ENCODE data around the gene CPT1C. TPM values are rescaled to one million over a fixed set of nuclear protein-coding genes. Genes with fewer than 3 reads are reported as not detected.

Gene CPT1C
- total RNA-seq, 1 experiment from 2014 or later, result 2.0 TPM

DNA sequence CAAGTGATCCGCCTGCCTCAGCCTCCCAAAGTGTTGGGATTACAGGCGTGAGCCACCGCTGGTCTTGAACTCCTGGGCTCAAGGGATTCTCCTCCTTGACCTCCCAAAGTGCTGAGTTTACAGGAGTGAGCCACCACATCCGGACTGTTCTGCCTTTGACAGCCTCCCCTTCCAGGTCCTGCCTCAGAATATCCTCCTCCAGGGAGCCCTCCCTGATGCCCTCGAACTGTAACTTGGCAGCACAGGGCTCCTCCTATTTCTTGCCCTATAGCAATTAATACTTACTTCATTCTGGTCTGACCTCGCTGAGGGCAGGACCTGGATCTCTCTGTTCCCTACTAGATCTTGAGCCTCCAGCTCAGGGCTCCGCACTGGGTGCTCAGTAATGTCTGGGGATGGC lies 5.9 kb downstream of the CPT1C start:
- intact Hi-C loops (cut with micrococcal nuclease; ENCODE audit: unreplicated experiment), result no loop called here
- Mint-ChIP-seq H3K4me3 (ENCODE audit: unreplicated experiment) (no peak overlapping the region), H3K36me3 (ENCODE audit: insufficient read depth, unreplicated experiment) (peaks cover 19% of the 10 kb centered on the region), H3K27ac (ENCODE audit: unreplicated experiment) (no peak overlapping the region), H3K27me3 (ENCODE audit: insufficient read depth, unreplicated experiment) (peaks cover 3% of the 10 kb centered on the region), H3K9me3 (ENCODE audit: unreplicated experiment) (peaks cover 10% of the 10 kb centered on the region), H3K4me1 (ENCODE audit: low read depth, unreplicated experiment) (peaks cover 11% of the 10 kb centered on the region)
- ChIA-PET CTCF (no interaction called here), POLR2A (no interaction called here)
- TF ChIP-seq, protein P1, sequence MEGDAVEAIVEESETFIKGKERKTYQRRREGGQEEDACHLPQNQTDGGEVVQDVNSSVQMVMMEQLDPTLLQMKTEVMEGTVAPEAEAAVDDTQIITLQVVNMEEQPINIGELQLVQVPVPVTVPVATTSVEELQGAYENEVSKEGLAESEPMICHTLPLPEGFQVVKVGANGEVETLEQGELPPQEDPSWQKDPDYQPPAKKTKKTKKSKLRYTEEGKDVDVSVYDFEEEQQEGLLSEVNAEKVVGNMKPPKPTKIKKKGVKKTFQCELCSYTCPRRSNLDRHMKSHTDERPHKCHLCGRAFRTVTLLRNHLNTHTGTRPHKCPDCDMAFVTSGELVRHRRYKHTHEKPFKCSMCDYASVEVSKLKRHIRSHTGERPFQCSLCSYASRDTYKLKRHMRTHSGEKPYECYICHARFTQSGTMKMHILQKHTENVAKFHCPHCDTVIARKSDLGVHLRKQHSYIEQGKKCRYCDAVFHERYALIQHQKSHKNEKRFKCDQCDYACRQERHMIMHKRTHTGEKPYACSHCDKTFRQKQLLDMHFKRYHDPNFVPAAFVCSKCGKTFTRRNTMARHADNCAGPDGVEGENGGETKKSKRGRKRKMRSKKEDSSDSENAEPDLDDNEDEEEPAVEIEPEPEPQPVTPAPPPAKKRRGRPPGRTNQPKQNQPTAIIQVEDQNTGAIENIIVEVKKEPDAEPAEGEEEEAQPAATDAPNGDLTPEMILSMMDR (IDR thresholded peaks at IDR 0.05; ENCODE audit: insufficient read depth in 1 of 2, low read depth in 1 of 2, low read length in 1 of 2, severe bottlenecking in 1 of 2, unreplicated experiment in 1 of 2), result no peak
- Histone ChIP-seq H3K36me3 (ENCODE audit: control insufficient read depth, insufficient read depth, low read length) (no peaks in the 10 kb centered on the region), H3K27me3 (replicated peaks; ENCODE audit: control insufficient read depth, insufficient read depth, low read length) (no peaks in the 10 kb centered on the region), H3K4me3 (ENCODE audit: low read depth, low read length) (no peak overlapping the region), H3K4me1 (no peaks in the 10 kb centered on the region), H3K9me3 (0 out of 2 replicates have a peak, but pooled peaks cover 2% of the 10 kb centered on the region)
- DNase-seq, result no peak
- BruUV-seq (replicated peaks), result no TSS peak

DNA sequence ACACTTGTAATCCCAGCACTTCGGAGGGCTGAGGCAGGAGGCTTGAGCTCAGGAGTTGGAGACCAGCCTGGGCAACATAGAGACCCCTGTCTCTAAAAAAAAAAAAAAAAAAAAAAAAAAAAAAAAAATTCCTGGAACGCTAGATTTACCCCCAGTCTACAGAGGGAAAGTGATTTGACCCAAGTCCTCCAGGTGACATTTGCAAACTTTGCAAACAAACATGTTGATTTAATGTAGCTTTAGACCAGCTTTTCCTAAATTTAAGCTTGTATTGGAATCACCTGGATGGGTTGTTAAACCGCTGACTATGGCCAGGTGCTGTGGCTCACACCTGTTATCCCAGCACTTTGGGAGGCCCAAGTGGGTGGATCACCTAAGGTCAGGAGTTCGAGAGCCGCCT lies 8.4 kb downstream of the CPT1C start:
- Mint-ChIP-seq H3K27me3 (ENCODE audit: insufficient read depth, unreplicated experiment) (peaks cover 3% of the 10 kb centered on the region), H3K4me3 (ENCODE audit: unreplicated experiment) (no peak overlapping the region), H3K27ac (ENCODE audit: unreplicated experiment) (no peak overlapping the region), H3K36me3 (ENCODE audit: insufficient read depth, unreplicated experiment) (peaks cover 5% of the 10 kb centered on the region), H3K4me1 (ENCODE audit: low read depth, unreplicated experiment) (peaks cover 11% of the 10 kb centered on the region), H3K9me3 (ENCODE audit: unreplicated experiment) (peaks cover 1% of the 10 kb centered on the region)
- no TSS peak for BruUV-seq (replicated peaks)
- CTCF ChIA-PET, result interaction anchor here (0.8 to 1.4 kb wide), 2 partner anchors 18 to 120 kb away, joined by 3 to 4 read pairs; no protein-coding TSS in a partner anchor
- DNase-seq, result no peak
- POLR2A ChIA-PET, result interaction anchor here (0.6 kb wide), 1 partner anchor 59 kb away, joined by 9 read pairs; no protein-coding TSS in a partner anchor
- 0 out of 2 replicates have a peak, but pooled peaks cover 2% of the 10 kb centered on the region for H3K9me3 ChIP-seq
- no peaks in the 10 kb centered on the region for H3K36me3 ChIP-seq (ENCODE audit: control insufficient read depth, insufficient read depth, low read length)
- TF ChIP-seq, protein P1 (IDR thresholded peaks at IDR 0.05; ENCODE audit: insufficient read depth in 1 of 2, low read depth in 1 of 2, low read length in 1 of 2, severe bottlenecking in 1 of 2, unreplicated experiment in 1 of 2), result no peak
- no peaks in the 10 kb centered on the region for H3K4me1 ChIP-seq
- H3K4me3 ChIP-seq (ENCODE audit: low read depth, low read length), result no peak overlapping the region
- H3K27me3 ChIP-seq (replicated peaks; ENCODE audit: control insufficient read depth, insufficient read depth, low read length), result no peaks in the 10 kb centered on the region
- intact Hi-C loops (cut with micrococcal nuclease; ENCODE audit: unreplicated experiment), result no loop called here

DNA sequence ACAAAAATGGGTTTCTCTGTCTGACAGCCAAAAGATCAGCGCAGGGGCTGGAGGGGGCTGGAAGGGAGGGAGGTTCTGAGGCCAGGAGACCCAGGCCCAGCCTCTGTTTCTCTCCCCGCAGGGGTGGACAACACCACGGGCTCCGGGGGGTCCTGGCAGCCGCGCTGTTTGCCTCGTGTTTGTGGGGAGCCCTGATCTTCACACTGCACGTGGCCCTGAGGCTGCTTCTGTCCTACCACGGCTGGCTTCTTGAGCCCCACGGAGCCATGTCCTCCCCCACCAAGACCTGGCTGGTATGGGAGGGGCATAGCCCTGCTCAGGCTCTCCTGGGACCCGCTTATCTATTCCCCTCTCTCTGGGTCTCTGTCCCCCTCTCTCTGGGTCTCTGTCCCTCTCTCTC lies 9.6 kb downstream of the CPT1C start:
- Mint-ChIP-seq H3K27me3 (ENCODE audit: insufficient read depth, unreplicated experiment) (peaks cover 3% of the 10 kb centered on the region), H3K9me3 (ENCODE audit: unreplicated experiment) (no peaks in the 10 kb centered on the region), H3K4me1 (ENCODE audit: low read depth, unreplicated experiment) (peaks cover 11% of the 10 kb centered on the region), H3K36me3 (ENCODE audit: insufficient read depth, unreplicated experiment) (peaks cover 5% of the 10 kb centered on the region), H3K27ac (ENCODE audit: unreplicated experiment) (no peak overlapping the region), H3K4me3 (ENCODE audit: unreplicated experiment) (no peak overlapping the region)
- BruUV-seq (replicated peaks), result no TSS peak
- TF ChIP-seq, protein P1 (IDR thresholded peaks at IDR 0.05; ENCODE audit: insufficient read depth in 1 of 2, low read depth in 1 of 2, low read length in 1 of 2, severe bottlenecking in 1 of 2, unreplicated experiment in 1 of 2), result no peak
- no peaks in the 10 kb centered on the region for H3K4me1 ChIP-seq
- no peaks in the 10 kb centered on the region for H3K9me3 ChIP-seq
- CTCF ChIA-PET, result no interaction called here
- no peak for DNase-seq
- POLR2A ChIA-PET, result no interaction called here
- intact Hi-C loops (cut with micrococcal nuclease; ENCODE audit: unreplicated experiment), result no loop called here
- no peaks in the 10 kb centered on the region for H3K27me3 ChIP-seq (replicated peaks; ENCODE audit: control insufficient read depth, insufficient read depth, low read length)
- no peak overlapping the region for H3K4me3 ChIP-seq (ENCODE audit: low read depth, low read length)
- H3K36me3 ChIP-seq (ENCODE audit: control insufficient read depth, insufficient read depth, low read length), result no peaks in the 10 kb centered on the region
